Psoas muscle (tissue), 8 donors: ENCODE results near the gene FLRT2. TPM values are rescaled to one million over a fixed set of nuclear protein-coding genes. Genes with fewer than 3 reads are reported as not detected.

Experiments
- ATAC-seq, 4 donors: fragments of 200-7000 bp; cut with Tn5 transposase; one replicate each; pipeline ENCODE4 v1.9.1; 2020; ENCODE audit warnings: moderate library complexity in 3 of 4, mild to moderate bottlenecking in 2 of 4
- DNase-seq, 2 donors: peaks; one replicate each; pipeline ENCODE4 v3.0.0-alpha.2; 2020
- H3K27ac ChIP-seq: fragments of 200-600 bp; one replicate; pipeline ENCODE4 v1.8.0; 2022
- H3K27me3 ChIP-seq, 3 donors: fragments of 200-600 bp in 1 of 3; one replicate each; pipeline versions ENCODE4 v1.6.1 to v1.8.0; 2013 to 2022; ENCODE audit warnings: low read length in 2 of 3, mild to moderate bottlenecking in 2 of 3, moderate library complexity in 1 of 3; ENCODE audit not compliant: insufficient read depth in 3 of 3
- H3K36me3 ChIP-seq, 2 donors: fragments of 200-600 bp in 1 of 2; one replicate each; pipeline versions ENCODE4 v1.6.1 to v1.8.0; 2013 to 2022; ENCODE audit warnings: low read depth in 1 of 2, mild to moderate bottlenecking in 1 of 2, moderate library complexity in 1 of 2; ENCODE audit not compliant: insufficient read depth in 1 of 2
- H3K4me1 ChIP-seq: fragments of 200-600 bp; one replicate; pipeline ENCODE4 v1.8.0; 2022
- H3K4me3 ChIP-seq: fragments of 200-600 bp; one replicate; pipeline ENCODE4 v1.8.0; 2022; ENCODE audit warnings: mild to moderate bottlenecking
- H3K9me3 ChIP-seq: fragments of 200-600 bp; one replicate; pipeline ENCODE4 v1.8.0; 2022
- whole genome bisulfite sequencing, 3 donors: extraction: QIAGEN DNeasy Blood & Tissue Kit; methylation state at CpG; one replicate each; pipeline versions ENCODE4 v1.1.6 to v1.1.7; 2013; 5-methylcytosine and 5-hydroxymethylcytosine counted together
- intact Hi-C, 2 donors: fragments of 100-400 bp; cut with DNase I; formaldehyde crosslinking; loops; one replicate each; pipeline versions ENCODE4 v1.11.0 to v1.14.2; 2022
- polyA plus RNA-seq, 3 donors: library from polyadenylated mRNA; stranded (reverse); fragments of 200-250 nt; gene quantifications; one replicate each; pipeline ENCODE4 v1.2.3, GENCODE V29; 2013
- total RNA-seq, 4 donors: library from RNA; stranded (reverse); fragmentation: NEBNext Ultra II Directional in 2 of 4; extraction: Animal tissue kit (Norgen Biotek cat#: 25700) in 2 of 4; gene quantifications; one replicate each; pipeline versions ENCODE4 v1.2.1 to v1.2.4, GENCODE V29; 2021 to 2023
- TF ChIP-seq, protein P1 (sequence below): fragments of 200-600 bp; IDR thresholded peaks from one replicate; pipeline ENCODE4 v1.8.0; 2022; ENCODE audit warnings: antibody characterized with exemption
- donor health status: healthy with polysubstance abuse.
- donor health status: DM: no; HTN: no; CAD: no; lungs with moderate emphysema.
- donor health status: Bipolar disorder and iron deficiency.
- donor health status: healthy.
- donor health status: DM: yes; HTN: yes; CAD: no.
- donor health status: DM: no; HTN: no; CAD: no.
- donor health status: DM: no; HTN: no; CAD: no.
- donor health status: DM: yes; HTN: yes; CAD: no.

Gene FLRT2
- total and polyA plus RNA-seq, 7 donors: 1.3 to 10.2 (median 2.4) TPM

DNA sequence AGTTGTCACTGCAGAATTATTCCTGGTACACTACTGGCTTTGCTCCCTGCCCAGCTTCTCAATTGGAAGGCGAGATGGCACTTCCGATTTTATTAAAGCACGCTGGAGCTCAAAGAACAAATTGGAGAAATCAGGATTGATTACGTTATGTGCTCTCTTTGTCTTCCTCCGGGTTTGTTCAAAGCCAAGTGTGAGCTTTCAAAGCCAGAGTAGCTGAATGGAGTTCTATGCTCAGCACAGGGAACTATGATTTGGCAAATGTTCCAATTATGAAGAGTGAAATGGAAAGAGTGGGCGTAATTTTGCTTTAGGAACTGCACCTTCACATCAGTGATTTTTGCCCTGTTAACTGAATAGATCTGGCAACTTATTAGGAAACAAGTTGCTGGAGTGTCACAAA is 72.4 kb downstream of the FLRT2 start:
- DNase-seq: no peak
- no peak for ATAC-seq
- TF ChIP-seq, protein P1, sequence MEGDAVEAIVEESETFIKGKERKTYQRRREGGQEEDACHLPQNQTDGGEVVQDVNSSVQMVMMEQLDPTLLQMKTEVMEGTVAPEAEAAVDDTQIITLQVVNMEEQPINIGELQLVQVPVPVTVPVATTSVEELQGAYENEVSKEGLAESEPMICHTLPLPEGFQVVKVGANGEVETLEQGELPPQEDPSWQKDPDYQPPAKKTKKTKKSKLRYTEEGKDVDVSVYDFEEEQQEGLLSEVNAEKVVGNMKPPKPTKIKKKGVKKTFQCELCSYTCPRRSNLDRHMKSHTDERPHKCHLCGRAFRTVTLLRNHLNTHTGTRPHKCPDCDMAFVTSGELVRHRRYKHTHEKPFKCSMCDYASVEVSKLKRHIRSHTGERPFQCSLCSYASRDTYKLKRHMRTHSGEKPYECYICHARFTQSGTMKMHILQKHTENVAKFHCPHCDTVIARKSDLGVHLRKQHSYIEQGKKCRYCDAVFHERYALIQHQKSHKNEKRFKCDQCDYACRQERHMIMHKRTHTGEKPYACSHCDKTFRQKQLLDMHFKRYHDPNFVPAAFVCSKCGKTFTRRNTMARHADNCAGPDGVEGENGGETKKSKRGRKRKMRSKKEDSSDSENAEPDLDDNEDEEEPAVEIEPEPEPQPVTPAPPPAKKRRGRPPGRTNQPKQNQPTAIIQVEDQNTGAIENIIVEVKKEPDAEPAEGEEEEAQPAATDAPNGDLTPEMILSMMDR: no peak
- Histone ChIP-seq H3K9me3 (no peaks in the 10 kb centered on the region), H3K27ac (no peak overlapping the region), H3K4me3 (no peak overlapping the region), H3K27me3 (no peaks in the 10 kb centered on the region), H3K36me3 (no peaks in the 10 kb centered on the region), H3K4me1 (no peaks in the 10 kb centered on the region)
- 58 to 74% (median 71%) methylated on average over 6 of the region's 6 CpGs for WGBS, 3 donors
- intact Hi-C loops: no loop called here

DNA sequence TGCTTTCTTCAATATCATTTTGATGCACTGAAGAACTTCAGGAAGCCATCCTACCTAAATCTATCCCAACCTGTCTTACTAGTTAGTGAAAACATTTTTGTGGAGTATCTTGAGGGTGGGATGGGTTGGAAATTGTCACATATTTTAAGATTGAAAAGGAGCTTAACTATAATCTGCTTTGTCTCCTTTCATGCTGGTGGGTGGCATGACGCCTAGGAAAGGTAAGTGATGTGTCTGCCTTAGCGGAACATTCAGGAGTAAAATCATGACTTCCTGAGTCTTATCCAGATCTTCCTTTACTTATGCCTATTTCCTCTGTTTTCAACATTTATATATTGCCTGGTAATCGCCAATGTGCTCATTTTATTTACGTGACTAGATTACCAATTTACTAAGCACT is 74.1 kb downstream of the FLRT2 start:
- no peaks in the 10 kb centered on the region for H3K27me3 ChIP-seq
- H3K4me1 ChIP-seq: no peaks in the 10 kb centered on the region
- no peak for DNase-seq
- 92 to 94% (median 93%) methylated on average over 4 of the region's 4 CpGs for WGBS, 3 donors
- TF ChIP-seq, protein P1: no peak
- no peak overlapping the region for H3K4me3 ChIP-seq
- H3K36me3 ChIP-seq: no peaks in the 10 kb centered on the region
- no peak for ATAC-seq
- intact Hi-C loops: no loop called here
- no peak overlapping the region for H3K27ac ChIP-seq
- no peaks in the 10 kb centered on the region for H3K9me3 ChIP-seq

DNA sequence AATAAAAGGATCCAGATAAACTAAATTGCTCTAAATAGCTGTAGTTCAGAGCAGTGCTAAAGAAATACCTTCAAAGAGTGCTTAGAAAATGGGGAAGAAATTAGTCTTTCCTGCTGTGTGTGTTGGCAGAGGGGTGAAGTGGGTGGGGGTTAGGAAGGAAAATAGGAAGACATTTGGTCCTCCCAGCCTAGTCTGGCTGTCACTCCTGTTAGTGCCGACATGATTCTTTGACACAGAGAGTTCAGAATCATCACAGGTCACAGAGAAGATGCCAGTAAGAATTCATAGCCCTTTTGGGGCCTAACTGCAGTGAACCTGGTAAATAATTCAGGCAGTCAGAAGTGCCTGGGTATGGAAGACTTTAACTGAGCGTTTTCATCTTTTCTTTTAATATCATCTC is 74.8 kb downstream of the FLRT2 start:
- TF ChIP-seq, protein P1: no peak
- 18 to 35% (median 34%) methylated on average over 2 of the region's 2 CpGs for WGBS, 3 donors
- Histone ChIP-seq H3K36me3 (no peaks in the 10 kb centered on the region), H3K9me3 (no peaks in the 10 kb centered on the region), H3K4me3 (no peak overlapping the region), H3K4me1 (no peaks in the 10 kb centered on the region), H3K27ac (no peak overlapping the region), H3K27me3 (no peaks in the 10 kb centered on the region)
- intact Hi-C loops: no loop called here
- DNase-seq (no peak), ATAC-seq (no peak)

DNA sequence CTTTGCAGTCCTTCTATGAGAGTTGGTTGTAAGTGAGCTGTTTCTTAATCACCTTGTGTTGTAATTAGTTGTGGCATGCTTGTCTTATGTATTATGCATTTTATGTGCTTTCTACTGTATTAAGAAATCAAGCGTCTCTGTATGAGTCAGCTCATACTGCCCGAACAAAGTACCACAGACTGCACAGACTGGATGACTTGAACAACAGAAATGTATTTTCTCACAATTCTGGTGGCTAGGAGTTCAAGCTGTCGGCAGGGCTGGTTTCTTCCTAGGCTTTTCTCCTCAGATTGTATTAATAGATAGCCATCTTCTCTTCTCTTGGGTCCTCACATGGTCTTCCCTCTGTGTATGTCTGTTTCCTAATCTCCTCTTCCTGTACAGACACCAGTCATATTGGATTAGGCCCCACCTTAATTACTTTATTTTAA is 77.7 kb downstream of the FLRT2 start:
- TF ChIP-seq, protein P1: no peak
- H3K9me3 ChIP-seq: no peaks in the 10 kb centered on the region
- H3K36me3 ChIP-seq: no peaks in the 10 kb centered on the region
- no peaks in the 10 kb centered on the region for H3K4me1 ChIP-seq
- no peak overlapping the region for H3K4me3 ChIP-seq
- ATAC-seq (peak in 2 of 4 donors; percentile 49 to 74), DNase-seq (no peak)
- 70 to 87% (median 79%) methylated on average over 3 of the region's 3 CpGs for WGBS, 3 donors
- intact Hi-C loops: no loop called here
- no peaks in the 10 kb centered on the region for H3K27me3 ChIP-seq
- peak overlapping the region; percentile 10 for H3K27ac ChIP-seq

DNA sequence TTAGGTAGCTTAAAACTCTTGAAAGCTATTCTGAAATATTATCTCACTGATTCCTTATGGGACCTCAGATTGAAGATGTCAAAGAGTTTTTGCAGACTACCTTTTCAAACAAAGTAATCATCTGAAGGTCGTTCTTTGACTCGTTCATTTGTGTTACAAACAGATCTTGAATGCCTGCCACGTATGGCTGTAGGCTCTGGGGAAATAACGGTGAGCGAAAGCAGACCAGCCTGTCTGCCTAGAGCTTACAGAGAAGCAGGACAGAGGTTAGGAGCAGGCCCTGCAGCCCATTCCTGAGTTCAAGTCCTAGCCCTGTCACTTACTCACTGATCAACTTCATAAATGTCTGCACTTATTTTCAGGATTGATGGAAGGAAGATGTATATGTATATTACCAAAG is 83.6 kb downstream of the FLRT2 start:
- WGBS, 3 donors: 64 to 66% (median 65%) methylated on average over 5 of the region's 5 CpGs
- DNase-seq (no peak), ATAC-seq (peak in 1 of 4 donors; percentile 33)
- H3K36me3 ChIP-seq: no peaks in the 10 kb centered on the region
- H3K4me1 ChIP-seq: no peaks in the 10 kb centered on the region
- no peak overlapping the region for H3K4me3 ChIP-seq
- no peaks in the 10 kb centered on the region for H3K27me3 ChIP-seq
- intact Hi-C loops: loop anchor here in 1 of 2 donors (10.0 kb wide), 1 partner anchor 79 kb away; the partner anchor contains the start of gene FLRT2
- H3K9me3 ChIP-seq: no peaks in the 10 kb centered on the region
- TF ChIP-seq, protein P1: no peak
- peak overlapping the region; percentile 5 for H3K27ac ChIP-seq
